SU-DHL-6 (cell line): ENCODE results near the gene HTR1D.
"Not testable (repeated sequence)": the region's sequence is repeated elsewhere in the genome, so short reads cannot be mapped to it uniquely, and the experiment has no call there.

ENCODE experiments used
- H2AFZ ChIP-seq: fragments of 200-600 bp; sonication (generic); 2 replicates; pipeline ENCODE4 v1.6.1; 2014; ENCODE audit warnings: low read depth, mild to moderate bottlenecking, moderate library complexity, mixed read lengths, antibody characterized with exemption, low read length; ENCODE audit not compliant: severe bottlenecking
- H3F3A ChIP-seq: fragments of 200-600 bp; shearing (Covaris generic); 2 replicates; pipeline ENCODE4 v1.6.0; 2016; ENCODE audit warnings: antibody characterized with exemption, mild to moderate bottlenecking; ENCODE audit not compliant: insufficient read depth
- H3K27ac ChIP-seq: fragments of 200-600 bp; sonication (generic); 2 replicates; pipeline ENCODE4 v1.5.1; 2016; ENCODE audit warnings: low read depth, mild to moderate bottlenecking, low read length, moderate library complexity, mixed read lengths
- H3K27me3 ChIP-seq: fragments of 200-600 bp; sonication (generic), shearing (Covaris generic); 2 replicates; pipeline ENCODE4 v1.6.0; 2014; ENCODE audit warnings: mild to moderate bottlenecking, low read length
- H3K36me3 ChIP-seq: fragments of 200-600 bp; sonication (generic); 2 replicates; pipeline ENCODE4 v1.6.1; 2014; ENCODE audit warnings: mild to moderate bottlenecking, low read length, mixed read lengths
- H3K4me2 ChIP-seq: fragments of 300-600, 200-600 bp; shearing (Covaris generic), sonication (generic); 2 replicates; pipeline ENCODE4 v1.6.0; 2014; ENCODE audit warnings: low read length, low read depth, mild to moderate bottlenecking; ENCODE audit not compliant: poor library complexity, severe bottlenecking
- H3K4me3 ChIP-seq: fragments of 200-600 bp; sonication (generic); 2 replicates; pipeline ENCODE4 v1.5.1; 2014; ENCODE audit warnings: antibody characterized with exemption, low read length, mild to moderate bottlenecking, mixed read lengths; ENCODE audit not compliant: insufficient read depth, poor library complexity, severe bottlenecking
- H3K79me2 ChIP-seq: fragments of 200-600 bp; sonication (generic); 2 replicates; pipeline ENCODE4 v1.6.1; 2014; ENCODE audit warnings: mild to moderate bottlenecking, low read length, moderate library complexity; ENCODE audit not compliant: insufficient read depth
- H3K9ac ChIP-seq: fragments of 200-600 bp; sonication (generic); 2 replicates; pipeline ENCODE4 v1.7.0; 2014; ENCODE audit warnings: mild to moderate bottlenecking, low read length
- H3K9me2 ChIP-seq: fragments of 200-600 bp; sonication (generic); replicated peaks from 2 replicates; pipeline ENCODE4 v1.6.1; 2014; ENCODE audit warnings: low read length; ENCODE audit not compliant: insufficient read depth
- H3K9me3 ChIP-seq: fragments of 200-600 bp; sonication (generic); 2 replicates; pipeline ENCODE4 v1.6.1; 2014; ENCODE audit warnings: low read length, mixed read lengths; ENCODE audit not compliant: insufficient read depth
- H4K20me1 ChIP-seq: fragments of 200-600 bp; sonication (generic); 2 replicates; pipeline ENCODE4 v1.6.1; 2014; ENCODE audit warnings: low read depth, mild to moderate bottlenecking, antibody characterized with exemption, low read length, moderate library complexity, mixed read lengths
- CTCF ChIP-seq: fragments of 200-600 bp; sonication (generic); IDR thresholded peaks from one replicate; pipeline ENCODE4 v1.5.1; 2017; ENCODE audit warnings: antibody characterized with exemption, mild to moderate bottlenecking, low read length, moderate library complexity; ENCODE audit not compliant: insufficient read depth, poor library complexity, severe bottlenecking
- EZH2phosphoT487 ChIP-seq: fragments of 200-600 bp; sonication (generic), shearing (Covaris generic); conservative IDR thresholded peaks from 2 replicates; pipeline ENCODE4 v1.6.1; 2018; ENCODE audit warnings: mild to moderate bottlenecking, antibody characterized with exemption, low read length, moderate library complexity, mixed read lengths

The HTR1D gene

GRCh38 chr1:23210351-23210785 lies 6.9 kb downstream of the HTR1D start:
- H3K4me2 ChIP-seq = no peak overlapping the region
- TF ChIP-seq CTCF = no peak
- TF ChIP-seq EZH2phosphoT487 = no peak
- no peak overlapping the region for H3K9ac ChIP-seq

GRCh38 chr1:23209770-23210169 lies 7.5 kb downstream of the HTR1D start:
- H2AFZ ChIP-seq = no peak overlapping the region

More at GRCh38 chr1:23210351-23210785, 6.9 kb downstream of the HTR1D start:
- Histone ChIP-seq H3K79me2 (no peaks in the 10 kb centered on the region), H3F3A (no peaks in the 10 kb centered on the region), H2AFZ (no peak overlapping the region), H3K36me3 (no peaks in the 10 kb centered on the region), H3K9me2 (no peaks in the 10 kb centered on the region), H3K27me3 (no peaks in the 10 kb centered on the region), H3K9me3 (no peaks in the 10 kb centered on the region), H3K27ac (no peak overlapping the region), H4K20me1 (no peaks in the 10 kb centered on the region), H3K4me3 (no peak overlapping the region)

GRCh38 chr1:23208527-23208926 lies 8.8 kb downstream of the HTR1D start:
- no peak overlapping the region for H3K9ac ChIP-seq
- H3K9me2 ChIP-seq = no peaks in the 10 kb centered on the region
- H3K36me3 ChIP-seq = no peaks in the 10 kb centered on the region
- no peaks in the 10 kb centered on the region for H3K27me3 ChIP-seq
- H3K79me2 ChIP-seq = no peaks in the 10 kb centered on the region
- H2AFZ ChIP-seq = no peak overlapping the region
- no peaks in the 10 kb centered on the region for H3K9me3 ChIP-seq
- H4K20me1 ChIP-seq = no peaks in the 10 kb centered on the region
- no peak overlapping the region for H3K4me3 ChIP-seq
- H3F3A ChIP-seq = no peaks in the 10 kb centered on the region
- H3K27ac ChIP-seq = no peak overlapping the region
- no peak for TF ChIP-seq CTCF
- no peak for TF ChIP-seq EZH2phosphoT487
- H3K4me2 ChIP-seq = no peak overlapping the region

More at GRCh38 chr1:23209770-23210169, 7.5 kb downstream of the HTR1D start:
- Histone ChIP-seq H3F3A (no peaks in the 10 kb centered on the region), H3K79me2 (no peaks in the 10 kb centered on the region), H3K9me2 (no peaks in the 10 kb centered on the region), H3K9me3 (no peaks in the 10 kb centered on the region), H3K27me3 (no peaks in the 10 kb centered on the region), H3K4me2 (no peak overlapping the region), H3K36me3 (no peaks in the 10 kb centered on the region), H3K27ac (no peak overlapping the region), H3K4me3 (no peak overlapping the region), H4K20me1 (no peaks in the 10 kb centered on the region), H3K9ac (no peak overlapping the region)
- TF ChIP-seq EZH2phosphoT487 (no peak), CTCF (no peak)

- not testable (repeated sequence) for H3K4me2 ChIP-seq, H3F3A ChIP-seq, H3K9ac ChIP-seq, H2AFZ ChIP-seq, H3K27ac ChIP-seq, H3K4me3 ChIP-seq, H3K27me3 ChIP-seq, H3K79me2 ChIP-seq, H3K9me2 ChIP-seq, H3K9me3 ChIP-seq, H4K20me1 ChIP-seq, H3K36me3 ChIP-seq
These were observed 9.6 kb downstream of the HTR1D start for GRCh38 chr1:23207733-23208132.
